HepG2 (cell line): ENCODE data around the gene IDUA. TPM values are rescaled to one million over a fixed set of nuclear protein-coding genes. Genes with fewer than 3 reads are reported as not detected.

Experiments used
- ATAC-seq: fragments of 200-7000 bp; cut with Tn5 transposase; 3 replicates; pipeline ENCODE4 v1.9.1; 2020; ENCODE audit warnings: mild to moderate bottlenecking, moderate library complexity
- BruUV-seq: library from RNA; stranded (reverse); fragments of 400-500 nt; replicated peaks from 2 replicates; lab custom pipeline; 2021; lab: Mats Ljungman, UMichigan
- CTCF ChIA-PET: fragments of 300-600 bp; formaldehyde crosslinking; extraction: SDS; loops from one replicate; lab custom pipeline; 2021; ENCODE audit warnings: low total read pairs, inconsistent platforms, low intra/inter-chr PET ratio; lab: Yijun Ruan, JAX
- POLR2A ChIA-PET: fragments of 350-600 bp; sonication (Branson Sonifier 250); formaldehyde crosslinking; loops from one replicate; lab custom pipeline; 2020; ENCODE audit warnings: antibody characterized with exemption, inconsistent platforms; lab: Yijun Ruan, JAX
- DNase-seq: peaks from one replicate; pipeline ENCODE4 v3.0.0-alpha.2; 2015; ENCODE audit warnings: low spot score
- FAIRE-seq: peaks from 3 replicates; lab custom pipeline; 2011; peaks lifted over from hg19 to GRCh38; lab: Jason Lieb, UNC
- H2AFZ ChIP-seq: one replicate; pipeline ENCODE4 v1.6.1; 2011; ENCODE audit warnings: low read length, inconsistent platforms
- H3K27ac ChIP-seq: fragments of 300-600 bp; 3 replicates; pipeline ENCODE4 v1.8.0; 2011; ENCODE audit warnings: mixed run types, mild to moderate bottlenecking, mixed read lengths, low read length, inconsistent platforms; ENCODE audit not compliant: insufficient read depth; ENCODE audit errors: extremely low read length
- H3K27me3 ChIP-seq, 2 experiments: fragments of 200-600 bp in 1 of 2; 2 replicates in 1 of 2; 3 replicates in 1 of 2; pipeline versions ENCODE4 v1.6.0 to v1.8.0; 2011; ENCODE audit warnings: low read length in 2 of 2, mild to moderate bottlenecking in 2 of 2, moderate library complexity in 2 of 2, inconsistent platforms in 1 of 2; ENCODE audit not compliant: insufficient read depth in 2 of 2, control insufficient read depth in 1 of 2
- H3K36me3 ChIP-seq, 2 experiments: fragments of 200-600 bp in 1 of 2; replicated peaks in 1 of 2; 2 replicates in 1 of 2; 3 replicates in 1 of 2; pipeline versions ENCODE4 v1.5.1 to v1.8.0; 2011; ENCODE audit warnings: low read length in 2 of 2, inconsistent platforms in 1 of 2; ENCODE audit not compliant: insufficient read depth in 2 of 2, control insufficient read depth in 1 of 2
- H3K4me1 ChIP-seq: 2 replicates; pipeline ENCODE4 v1.5.1; 2012; ENCODE audit warnings: low read length, inconsistent platforms; ENCODE audit not compliant: insufficient read depth
- H3K4me2 ChIP-seq: 2 replicates; pipeline ENCODE4 v1.6.0; 2011; ENCODE audit warnings: low read depth, low read length, inconsistent platforms
- H3K4me3 ChIP-seq, 3 experiments: fragments of 200-600 bp in 1 of 3; sonication (generic), shearing (Covaris generic) in 1 of 3; replicated peaks in 1 of 3; 2 replicates each; pipeline ENCODE4 v1.5.1; 2011 to 2016; ENCODE audit warnings: low read length in 3 of 3, inconsistent platforms in 2 of 3, low read depth in 2 of 3, mild to moderate bottlenecking in 2 of 3, control low read depth in 1 of 3, mixed read lengths in 1 of 3; ENCODE audit not compliant: insufficient read depth in 1 of 3
- H3K79me2 ChIP-seq: one replicate; pipeline ENCODE4 v1.6.1; 2011; ENCODE audit warnings: low read length, inconsistent platforms; ENCODE audit not compliant: insufficient read depth
- H3K9ac ChIP-seq: 2 replicates; pipeline ENCODE4 v1.6.0; 2011; ENCODE audit warnings: mild to moderate bottlenecking, low read depth, low read length, inconsistent platforms; ENCODE audit not compliant: insufficient read depth
- H3K9me3 ChIP-seq: 2 replicates; pipeline ENCODE4 v1.5.1; 2012; ENCODE audit warnings: mild to moderate bottlenecking, low read length
- H4K20me1 ChIP-seq: 2 replicates; pipeline ENCODE4 v1.6.0; 2011; ENCODE audit warnings: inconsistent platforms, mild to moderate bottlenecking, low read length, moderate library complexity; ENCODE audit not compliant: insufficient read depth
- BORCS8-MEF2B ChIP-seq: sonication (generic); formaldehyde crosslinking; IDR thresholded peaks from 2 replicates; pipeline ENCODE4 v1.8.0; 2022; ENCODE audit warnings: mild to moderate bottlenecking, missing genetic modification reagents
- MYC ChIP-seq: sonication (generic); formaldehyde crosslinking; IDR thresholded peaks from 2 replicates; pipeline ENCODE4 v1.9.0; 2021; ENCODE audit warnings: missing genetic modification reagents, borderline replicate concordance
- NR2C2 ChIP-seq: sonication (generic); formaldehyde crosslinking; IDR thresholded peaks from 2 replicates; pipeline ENCODE4 v1.4.0; 2020; ENCODE audit warnings: missing genetic modification reagents, mild to moderate bottlenecking, moderate library complexity, borderline replicate concordance
- SMAD9 ChIP-seq: sonication (generic); formaldehyde crosslinking; IDR thresholded peaks from 2 replicates; pipeline ENCODE4 v1.5.1; 2020; ENCODE audit warnings: mild to moderate bottlenecking, missing genetic modification reagents
- ZNF766 ChIP-seq: sonication (generic); formaldehyde crosslinking; IDR thresholded peaks from 2 replicates; pipeline ENCODE4 v1.5.0; 2020; ENCODE audit warnings: missing genetic modification reagents, borderline replicate concordance
- WGBS: methylation state at CpG from one replicate; pipeline ENCODE4 v1.1.6; 2017; ENCODE audit warnings: low lambda C conversion rate; 5-methylcytosine and 5-hydroxymethylcytosine counted together
- in situ Hi-C: cut with HindIII; loops from 2 replicates; pipeline ENCODE4 v1.10.0; 2017; ENCODE audit warnings: low pct_unique_long_range_greater_than_20kb; ENCODE audit not compliant: extremely low pct_ligation_motif_present
- intact Hi-C: fragments of 100-400 bp; cut with micrococcal nuclease; formaldehyde crosslinking; loops from one replicate; pipeline ENCODE4 v1.10.0; 2022; ENCODE audit not compliant: unreplicated experiment
- polyA plus RNA-seq, 8 experiments: library from polyadenylated mRNA; depleted of rRNA in 3 of 8; stranded (reverse) in 7 of 8; unstranded in 1 of 8; fragments of >200 nt; fragmentation: Illumina TruSeq in 4 of 8; extraction: Trizol in 4 of 8; gene quantifications; 2 replicates each; pipeline versions ENCODE4 v1.2.1 to v1.2.3, GENCODE V29; 2011 to 2016; ENCODE audit warnings: low read depth in 4 of 8, missing spikeins in 1 of 8, mixed read lengths in 1 of 8; ENCODE audit not compliant: insufficient read depth in 1 of 8
- total RNA-seq, 5 experiments: library from RNA; depleted of rRNA; stranded (reverse); fragments of >200 nt; fragmentation: Illumina TruSeq; extraction: Trizol; gene quantifications; 2 replicates each; pipeline ENCODE4 v1.2.3, GENCODE V29; 2016; ENCODE audit warnings: low read depth in 1 of 5
- TF ChIP-seq, protein P1 (sequence below), 2 experiments: fragments of 450-650 bp in 1 of 2; sonication (generic) in 1 of 2; formaldehyde crosslinking in 1 of 2; IDR thresholded peaks; 2 replicates each; pipeline versions ENCODE4 v1.6.1 to v1.8.0; 2016 to 2022; ENCODE audit warnings: antibody characterized with exemption in 1 of 2, mild to moderate bottlenecking in 1 of 2, missing genetic modification reagents in 1 of 2
- TF ChIP-seq, protein P2 (sequence below): sonication (generic); formaldehyde crosslinking; IDR thresholded peaks from 2 replicates; pipeline ENCODE4 v1.5.1; 2020; ENCODE audit warnings: missing genetic modification reagents, mild to moderate bottlenecking, borderline replicate concordance

IDUA gene
- total and polyA plus RNA-seq, 2 of the 13 experiments (the other 11 are each of a cell fraction or from before 2014, with no cell fraction given), result 0.77 to 1.0 TPM

DNA sequence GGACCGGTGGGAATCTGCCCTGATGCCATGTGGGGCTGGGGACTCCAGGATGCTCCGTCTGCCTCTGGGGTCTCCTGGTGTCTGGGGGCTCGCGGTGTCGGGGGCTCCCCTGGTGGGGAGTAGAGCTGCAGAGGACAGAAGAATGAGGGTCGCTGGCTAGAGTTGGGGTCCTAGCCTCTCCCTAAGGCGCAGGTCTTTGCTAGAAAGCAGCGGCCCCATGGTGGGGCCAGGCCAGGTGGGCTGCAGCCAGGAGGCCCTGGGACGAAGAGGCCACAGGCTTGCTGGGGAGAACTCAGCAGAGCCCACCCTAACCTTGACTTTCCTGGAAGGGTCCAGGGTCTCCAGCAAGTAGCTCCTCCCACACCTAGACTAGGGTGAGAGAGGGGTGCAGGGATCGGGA is 46.0 kb downstream of the IDUA start:
- peaks cover 3% of the 10 kb centered on the region; the same call in 1 of the 2 replicates for H4K20me1 ChIP-seq
- H3K27me3 ChIP-seq, result peaks cover 40 to 90% of the 10 kb centered on the region in 2 experiments
- TF ChIP-seq BORCS8-MEF2B (CRISPR knock-in tag) (no peak), MYC (CRISPR knock-in tag) (no peak), SMAD9 (no peak), NR2C2 (CRISPR knock-in tag) (no peak), ZNF766 (no peak)
- TF ChIP-seq, protein P1, sequence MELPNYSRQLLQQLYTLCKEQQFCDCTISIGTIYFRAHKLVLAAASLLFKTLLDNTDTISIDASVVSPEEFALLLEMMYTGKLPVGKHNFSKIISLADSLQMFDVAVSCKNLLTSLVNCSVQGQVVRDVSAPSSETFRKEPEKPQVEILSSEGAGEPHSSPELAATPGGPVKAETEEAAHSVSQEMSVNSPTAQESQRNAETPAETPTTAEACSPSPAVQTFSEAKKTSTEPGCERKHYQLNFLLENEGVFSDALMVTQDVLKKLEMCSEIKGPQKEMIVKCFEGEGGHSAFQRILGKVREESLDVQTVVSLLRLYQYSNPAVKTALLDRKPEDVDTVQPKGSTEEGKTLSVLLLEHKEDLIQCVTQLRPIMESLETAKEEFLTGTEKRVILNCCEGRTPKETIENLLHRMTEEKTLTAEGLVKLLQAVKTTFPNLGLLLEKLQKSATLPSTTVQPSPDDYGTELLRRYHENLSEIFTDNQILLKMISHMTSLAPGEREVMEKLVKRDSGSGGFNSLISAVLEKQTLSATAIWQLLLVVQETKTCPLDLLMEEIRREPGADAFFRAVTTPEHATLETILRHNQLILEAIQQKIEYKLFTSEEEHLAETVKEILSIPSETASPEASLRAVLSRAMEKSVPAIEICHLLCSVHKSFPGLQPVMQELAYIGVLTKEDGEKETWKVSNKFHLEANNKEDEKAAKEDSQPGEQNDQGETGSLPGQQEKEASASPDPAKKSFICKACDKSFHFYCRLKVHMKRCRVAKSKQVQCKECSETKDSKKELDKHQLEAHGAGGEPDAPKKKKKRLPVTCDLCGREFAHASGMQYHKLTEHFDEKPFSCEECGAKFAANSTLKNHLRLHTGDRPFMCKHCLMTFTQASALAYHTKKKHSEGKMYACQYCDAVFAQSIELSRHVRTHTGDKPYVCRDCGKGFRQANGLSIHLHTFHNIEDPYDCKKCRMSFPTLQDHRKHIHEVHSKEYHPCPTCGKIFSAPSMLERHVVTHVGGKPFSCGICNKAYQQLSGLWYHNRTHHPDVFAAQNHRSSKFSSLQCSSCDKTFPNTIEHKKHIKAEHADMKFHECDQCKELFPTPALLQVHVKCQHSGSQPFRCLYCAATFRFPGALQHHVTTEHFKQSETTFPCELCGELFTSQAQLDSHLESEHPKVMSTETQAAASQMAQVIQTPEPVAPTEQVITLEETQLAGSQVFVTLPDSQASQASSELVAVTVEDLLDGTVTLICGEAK (IDR thresholded peaks at IDR 0.05), result no peak
- TF ChIP-seq, protein P1 (CRISPR knock-in tag; IDR thresholded peaks at IDR 0.05), result no peak
- TF ChIP-seq, protein P2, sequence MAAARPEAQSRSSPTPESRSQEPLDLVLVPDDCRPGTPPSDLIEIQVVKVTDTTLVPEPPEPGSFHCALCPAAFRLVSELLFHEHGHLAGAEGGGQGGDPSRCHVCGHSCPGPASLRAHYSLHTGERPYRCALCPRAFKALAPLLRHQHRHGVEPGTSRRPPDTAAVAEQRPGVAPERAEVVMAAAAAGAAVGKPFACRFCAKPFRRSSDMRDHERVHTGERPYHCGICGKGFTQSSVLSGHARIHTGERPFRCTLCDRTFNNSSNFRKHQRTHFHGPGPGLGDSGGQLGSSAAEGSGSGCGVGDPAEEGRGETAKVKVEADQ (CRISPR knock-in tag), result no peak
- DNase-seq (no peak), ATAC-seq (no peak), FAIRE-seq (no peak)
- peaks cover 72% of the 10 kb centered on the region for H3K4me1 ChIP-seq
- no peaks in the 10 kb centered on the region for H3K79me2 ChIP-seq
- no peak overlapping the region for H3K4me2 ChIP-seq
- H3K36me3 ChIP-seq, result no peaks in the 10 kb centered on the region
- POLR2A ChIA-PET, result no interaction called here
- no peaks in the 10 kb centered on the region for H3K9me3 ChIP-seq
- CTCF ChIA-PET, result no interaction called here
- H3K4me3 ChIP-seq, result no peak overlapping the region
- no peak overlapping the region for H3K9ac ChIP-seq
- 17% methylated on average over 7 of the region's 10 CpGs for WGBS
- no peak overlapping the region for H3K27ac ChIP-seq
- intact Hi-C loops (no loop called here), in situ Hi-C loops (no loop called here)
- no TSS peak for BruUV-seq
- no peak overlapping the region for H2AFZ ChIP-seq
